GM19099 (cell line): Measurements from ENCODE around the gene LITAF.

ENCODE experiments used
- POLR2A ChIP-seq: IDR thresholded peaks from 3 replicates; pipeline ENCODE4 v1.6.1; 2011; ENCODE audit warnings: low read depth; ENCODE audit not compliant: insufficient read length; ENCODE audit errors: extremely low read depth

Gene LITAF

DNA sequence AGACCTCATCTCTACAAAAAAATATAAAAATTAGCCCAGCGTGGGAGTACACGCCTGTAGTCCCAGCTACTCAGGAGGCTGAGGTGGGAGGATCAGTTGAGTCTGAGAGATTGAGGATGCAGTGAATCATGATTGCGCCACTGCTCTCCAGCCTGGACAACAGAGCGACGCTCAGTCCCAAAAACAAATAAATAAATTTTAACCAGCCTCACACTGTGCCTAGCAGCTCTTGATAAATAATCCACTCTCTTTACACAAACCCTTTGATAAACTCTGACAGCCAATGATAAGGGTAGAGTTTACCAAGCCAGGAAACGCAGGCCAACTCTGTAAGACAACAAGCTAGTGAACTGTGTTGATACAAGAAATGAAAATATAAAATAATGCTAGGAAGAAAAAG lies 32.7 kb downstream of the LITAF start:
- no peak for TF ChIP-seq POLR2A

DNA sequence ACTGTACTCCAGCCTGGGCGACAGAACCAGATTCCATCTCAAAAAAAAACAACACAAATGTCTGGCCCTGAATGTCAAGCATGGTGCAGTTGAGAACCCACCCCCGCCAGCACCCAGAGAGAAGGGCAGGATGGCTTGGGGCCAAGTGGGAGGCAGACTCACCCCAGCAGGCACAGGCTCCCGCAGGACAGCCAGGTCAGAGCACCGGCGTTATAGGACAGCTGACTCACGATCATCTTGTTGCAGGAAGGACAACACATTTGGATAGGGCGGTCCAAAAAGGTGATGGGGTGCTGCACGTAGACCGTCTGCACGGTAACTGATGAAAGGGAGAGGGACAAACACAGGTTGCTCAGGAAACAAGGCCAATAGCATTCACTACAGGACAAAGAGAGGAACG lies 33.3 kb downstream of the LITAF start:
- TF ChIP-seq POLR2A = no peak

DNA sequence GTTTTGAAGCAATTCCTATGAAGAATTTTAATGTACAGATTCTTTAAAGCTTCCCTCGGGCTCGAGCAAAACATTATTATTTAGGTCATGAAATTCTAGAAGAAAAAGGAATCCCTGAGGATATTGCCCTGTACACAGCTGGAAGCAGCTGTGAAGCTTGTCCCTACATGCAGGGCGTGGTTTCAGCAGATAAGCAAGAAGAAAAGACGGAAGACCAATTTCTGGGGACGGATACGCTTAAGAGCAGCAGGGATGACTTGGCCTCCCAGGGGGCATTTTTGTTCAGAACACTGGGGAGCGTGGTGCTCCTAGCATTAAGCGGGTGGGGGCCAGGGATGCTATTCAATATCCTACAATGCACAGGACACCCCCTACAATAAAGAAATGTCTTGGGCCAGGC lies 34.3 kb downstream of the LITAF start:
- TF ChIP-seq POLR2A = no peak

DNA sequence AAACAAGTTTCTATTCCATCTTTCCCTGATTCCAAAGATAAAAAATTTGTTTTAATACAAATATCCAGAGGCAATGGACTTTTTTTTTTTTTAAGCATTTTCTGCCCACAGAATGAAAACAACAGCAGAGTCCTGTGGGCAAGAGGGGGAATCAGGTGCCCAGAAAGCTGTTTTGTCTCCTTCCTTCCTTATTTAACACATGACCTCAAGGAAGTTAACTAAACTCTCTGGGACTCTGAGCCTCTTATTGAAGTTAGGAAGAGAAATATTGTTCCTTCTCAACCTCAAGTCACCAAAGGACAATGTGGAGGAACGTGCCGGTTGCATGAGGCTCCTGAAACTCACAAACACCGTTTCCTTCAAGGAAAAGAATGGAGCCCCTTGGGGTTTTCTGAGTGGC lies 34.9 kb downstream of the LITAF start:
- no peak for TF ChIP-seq POLR2A

DNA sequence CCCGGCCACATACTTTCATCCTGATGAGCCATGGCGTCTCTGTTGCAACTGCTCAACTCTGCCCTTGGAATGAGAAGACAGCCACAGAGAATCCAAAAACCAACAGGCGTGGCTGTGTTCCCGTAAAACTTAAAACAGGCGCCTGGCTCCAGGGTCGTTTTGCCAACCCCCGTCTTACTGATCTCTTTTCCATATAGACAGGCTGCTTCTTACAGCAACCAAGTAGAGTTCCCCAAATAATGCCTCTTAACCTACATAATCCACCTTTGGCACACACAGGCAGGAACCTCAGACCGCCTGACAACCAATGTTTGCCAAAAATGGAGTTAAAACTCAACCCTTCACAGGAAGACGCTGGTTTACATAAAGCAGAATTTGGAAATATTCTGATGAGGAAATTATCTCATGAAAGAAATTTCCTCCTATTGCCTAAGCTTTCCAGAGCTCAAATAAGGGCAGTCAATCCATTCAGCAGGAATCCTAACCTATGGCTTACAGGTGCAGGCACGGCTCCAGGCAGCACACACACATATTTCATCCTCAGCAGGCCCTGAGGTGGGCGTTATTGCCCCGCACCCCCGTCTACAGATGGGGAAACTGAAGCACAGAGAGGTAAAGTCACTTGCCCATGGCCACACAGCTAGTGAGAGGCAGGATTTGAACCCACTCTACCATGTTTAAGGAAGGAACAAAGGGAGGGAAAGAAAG lies 35.8 kb downstream of the LITAF start:
- no peak for TF ChIP-seq POLR2A

DNA sequence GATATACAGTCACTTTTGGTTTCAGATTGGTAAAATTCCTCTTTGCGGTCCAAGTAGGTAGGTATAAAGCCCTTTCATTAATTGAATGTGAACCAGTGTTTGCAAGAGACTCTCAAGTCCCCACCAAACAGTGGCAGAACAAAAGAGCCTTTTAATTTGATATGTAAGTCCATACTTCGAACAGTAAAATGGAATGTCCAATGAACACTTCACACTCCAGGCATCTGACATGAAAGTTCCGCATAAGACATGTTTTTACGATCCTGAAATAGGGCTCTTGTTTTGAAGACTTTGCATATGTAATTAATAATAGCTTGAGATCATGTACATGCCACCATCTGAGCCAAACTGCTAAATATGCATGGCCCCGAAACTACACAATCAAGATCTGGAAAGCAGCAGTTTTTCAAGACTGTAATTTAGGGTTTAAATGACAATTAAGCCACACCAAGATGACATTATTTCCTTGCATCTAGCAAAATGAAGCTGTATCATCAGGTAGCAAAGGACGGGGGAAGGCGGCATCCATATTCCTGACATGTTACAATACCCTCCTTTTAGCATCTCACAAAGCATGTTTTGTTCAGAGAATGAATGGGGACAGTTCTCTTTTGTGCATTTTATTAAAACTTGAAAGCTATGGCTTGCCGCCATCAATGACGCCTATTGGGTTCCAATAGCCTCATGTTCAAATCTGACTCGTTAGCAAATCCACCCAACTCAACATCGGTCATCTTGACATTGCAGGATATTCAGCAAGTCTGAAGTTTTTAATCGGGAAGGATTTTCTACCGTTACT lies 39.4 kb downstream of the LITAF start:
- TF ChIP-seq POLR2A = no peak

DNA sequence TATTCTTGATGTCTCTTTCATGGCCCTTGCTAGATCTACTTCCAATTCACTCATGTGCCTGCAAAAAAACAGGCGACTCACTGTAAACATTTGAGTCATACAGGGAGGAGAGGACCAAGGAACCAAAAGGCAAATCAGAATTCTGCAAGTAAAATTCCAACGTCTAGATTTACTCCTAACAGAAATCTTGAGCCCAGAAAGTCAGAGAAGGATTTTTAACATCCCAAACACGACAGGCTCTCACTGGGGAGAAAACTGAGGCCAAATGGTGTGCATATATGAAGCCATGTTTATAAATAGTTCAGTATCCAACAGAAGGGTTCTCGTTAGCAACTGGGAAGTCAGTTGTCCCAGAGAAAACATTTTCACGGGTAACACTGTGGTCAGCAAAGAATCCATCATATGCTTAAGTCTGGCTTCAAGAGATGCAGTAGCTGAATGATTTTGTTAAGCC lies 40.1 kb downstream of the LITAF start:
- no peak for TF ChIP-seq POLR2A

DNA sequence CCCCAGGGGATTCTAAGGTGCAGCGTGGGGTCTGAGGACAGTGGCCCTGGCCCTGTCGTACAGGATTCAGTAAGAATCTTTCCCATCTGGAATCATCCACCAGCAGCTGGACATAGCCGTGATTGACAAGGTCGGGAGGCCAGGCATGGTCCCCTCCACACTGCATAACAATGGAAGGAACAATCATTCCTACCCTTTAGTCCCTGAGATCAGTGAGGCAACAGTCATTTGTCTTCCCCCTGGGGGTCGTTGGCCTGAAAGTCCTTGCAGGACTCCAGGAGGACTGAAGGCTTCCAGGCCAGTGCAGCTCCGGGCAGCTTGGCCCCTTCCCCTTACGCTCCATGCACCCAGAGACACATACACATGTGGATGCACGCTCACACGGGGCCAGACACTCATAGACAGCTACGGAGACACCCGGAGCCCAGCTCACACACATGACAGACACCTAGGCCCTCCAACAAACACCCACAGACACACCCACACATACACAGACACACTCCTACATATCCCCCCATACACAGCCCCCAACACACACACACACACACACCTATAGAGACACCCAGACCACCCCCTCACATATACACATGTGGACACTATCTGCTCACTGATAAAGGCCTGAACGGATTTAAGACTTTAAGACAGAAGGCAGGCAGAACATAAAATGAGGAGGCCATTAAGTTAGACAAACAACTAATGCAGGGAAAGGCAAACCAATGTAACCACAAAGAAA lies 42.9 kb downstream of the LITAF start:
- TF ChIP-seq POLR2A = no peak

DNA sequence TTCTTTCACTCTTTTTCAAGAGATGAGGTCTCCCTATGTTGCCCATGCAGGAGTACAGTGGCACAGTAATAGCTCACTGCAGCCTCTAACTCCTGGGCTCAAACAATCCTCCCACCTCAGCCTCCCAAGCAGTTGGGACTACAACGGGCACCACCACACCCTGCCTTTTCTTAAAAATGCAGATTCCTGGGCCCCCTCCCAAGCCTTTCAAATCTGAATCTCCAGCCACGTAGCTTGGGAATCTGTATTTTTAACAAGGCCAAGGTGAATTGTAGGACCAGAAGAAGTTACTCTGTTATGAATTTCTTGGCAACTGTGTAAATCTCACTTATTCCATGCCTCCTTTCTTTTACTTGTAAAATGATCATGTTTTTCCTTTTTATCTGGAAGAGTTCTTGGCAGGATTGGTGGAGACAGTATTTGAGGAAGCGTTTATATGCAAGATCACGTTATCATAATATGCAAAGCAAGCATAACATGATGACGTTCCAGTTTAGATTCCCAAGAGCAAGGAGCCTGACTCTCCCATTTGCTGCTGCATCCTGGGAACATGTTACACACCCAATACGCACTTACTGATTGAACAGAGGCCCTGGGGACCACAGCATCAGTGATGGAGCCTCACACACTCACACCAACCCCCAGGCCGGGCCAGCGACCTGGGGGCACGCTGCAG lies 44.5 kb downstream of the LITAF start:
- no peak for TF ChIP-seq POLR2A

DNA sequence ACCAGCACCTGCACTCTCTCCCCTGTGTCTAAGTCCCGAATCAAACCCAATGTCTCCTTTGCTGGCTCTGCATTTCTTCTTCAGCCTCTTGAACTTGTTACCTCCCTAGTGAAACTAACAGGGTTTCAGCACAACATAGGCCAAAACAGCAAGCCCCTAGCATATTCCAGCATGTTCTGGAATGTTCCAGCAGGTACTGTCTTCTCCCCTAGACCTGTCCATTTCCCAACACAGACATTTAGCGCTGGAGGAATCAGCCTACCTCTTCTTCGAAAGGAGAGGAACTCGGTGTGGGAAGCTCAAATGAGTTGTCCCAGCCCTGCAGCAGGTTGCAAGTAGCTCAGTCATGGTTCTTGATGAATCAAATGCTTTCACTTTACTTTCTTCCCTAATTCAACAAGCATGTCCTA lies 47.1 kb downstream of the LITAF start:
- TF ChIP-seq POLR2A = no peak

DNA sequence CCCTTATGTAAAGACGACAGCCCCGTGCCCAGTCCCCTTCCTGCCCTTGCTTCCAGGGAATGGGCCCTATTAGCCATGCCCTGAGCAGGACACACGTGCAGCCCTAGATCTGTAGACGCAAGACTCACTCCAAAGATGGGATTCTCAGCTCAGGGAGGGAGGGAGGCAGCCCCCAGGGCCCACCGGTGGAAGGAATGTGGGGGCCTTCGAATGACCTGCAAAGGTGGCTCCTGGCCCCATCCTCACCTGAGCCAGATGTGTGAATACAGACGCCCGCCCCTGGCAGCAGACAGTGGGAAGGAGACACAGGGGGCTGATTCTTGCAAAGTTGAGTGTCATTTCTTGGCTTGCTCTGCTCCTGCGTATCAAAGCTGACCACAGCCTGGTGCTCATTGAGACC lies 47.8 kb downstream of the LITAF start:
- TF ChIP-seq POLR2A = no peak

DNA sequence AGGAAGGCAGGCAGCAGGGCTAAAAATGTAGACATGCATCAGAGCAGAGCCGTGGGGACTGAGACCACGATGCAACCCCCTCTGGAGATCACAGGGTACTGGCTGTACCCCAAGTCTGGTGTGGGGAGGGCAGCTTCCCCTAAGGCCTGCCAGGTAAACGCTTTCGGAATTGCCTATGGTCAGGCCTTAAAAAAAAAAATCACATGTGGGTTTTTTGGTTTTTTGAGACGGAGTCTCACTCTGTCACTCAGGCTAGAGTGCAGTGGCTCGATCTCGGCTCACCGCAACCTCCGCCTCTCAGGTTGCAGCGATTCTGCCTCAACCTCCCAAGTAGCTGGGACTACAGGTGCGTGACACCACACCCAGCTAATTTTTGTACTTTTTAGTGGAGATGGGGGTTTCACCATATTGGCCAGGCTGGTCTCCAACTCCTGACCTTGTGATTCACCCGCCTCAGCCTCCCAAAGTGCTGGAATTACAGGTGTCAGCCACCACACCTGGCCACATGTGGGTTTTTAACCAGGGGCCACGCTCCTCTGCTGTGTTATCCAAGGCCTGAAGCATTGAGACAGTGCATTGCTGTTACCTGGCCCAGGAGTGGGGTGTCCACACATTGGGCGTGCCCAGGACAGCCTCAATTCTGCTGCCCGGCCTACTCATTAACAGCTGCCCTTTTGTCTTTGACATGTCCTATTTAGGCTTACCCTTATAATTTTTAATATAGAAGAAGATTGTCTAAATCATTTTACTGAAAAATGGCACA lies 50.4 kb downstream of the LITAF start:
- TF ChIP-seq POLR2A = no peak

DNA sequence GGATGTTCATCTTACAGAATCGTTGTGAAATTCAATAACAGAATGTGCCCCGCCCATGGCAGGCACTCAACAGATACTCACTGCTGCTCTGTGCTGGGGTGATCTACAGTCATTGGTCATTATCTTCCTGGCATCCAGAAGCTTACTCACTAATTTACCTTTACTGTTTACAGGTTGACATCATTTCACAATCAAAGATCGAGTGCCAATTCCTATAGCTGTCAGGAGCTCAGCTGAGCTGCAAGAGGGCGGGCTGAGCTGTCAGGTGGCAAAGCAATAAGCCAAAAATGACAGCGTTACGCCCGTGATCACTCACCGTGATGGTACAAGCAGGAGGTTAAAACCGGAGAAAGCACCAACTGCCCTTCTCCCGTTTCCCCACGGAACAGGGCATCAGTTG lies 51.2 kb downstream of the LITAF start:
- no peak for TF ChIP-seq POLR2A

DNA sequence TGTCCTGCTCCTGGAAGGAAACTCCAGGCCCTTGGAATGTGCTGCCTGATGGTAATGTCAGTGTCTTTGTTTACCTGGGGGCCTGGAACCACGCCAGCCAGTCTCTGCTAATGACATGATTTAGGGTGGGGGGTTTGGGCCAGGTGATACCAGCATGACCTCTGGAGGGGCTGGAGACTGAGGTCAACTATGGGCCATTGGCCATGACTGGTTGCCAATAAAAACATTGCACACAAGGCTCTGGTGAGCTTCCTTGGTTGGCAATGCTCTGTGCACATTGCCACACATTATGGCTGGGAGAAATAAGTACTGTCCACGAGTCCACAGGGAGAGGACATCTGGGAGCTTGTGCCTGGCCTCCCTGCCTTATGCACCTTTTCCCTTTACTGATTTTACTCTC lies 52.5 kb downstream of the LITAF start:
- no peak for TF ChIP-seq POLR2A
